SK-N-SH treated with all-trans-retinoic acid at 6 μM for 48 hours (cell line): ENCODE measurements around the gene DST.

Experiments
- ARNTL ChIP-seq: fragments of 450-650 bp; formaldehyde crosslinking; IDR thresholded peaks from 2 replicates; pipeline ENCODE4 v1.5.0; 2020; ENCODE audit warnings: low read depth, mild to moderate bottlenecking, moderate library complexity, borderline replicate concordance
- CSRNP3 ChIP-seq: fragments of 250-450 bp; sonication (Bioruptor Pico); IDR thresholded peaks from 2 replicates; pipeline ENCODE4 v1.5.1; 2021; ENCODE audit warnings: mild to moderate bottlenecking, moderate library complexity
- PATZ1 ChIP-seq: fragments of 250-450 bp; sonication (Bioruptor Pico); IDR thresholded peaks from 2 replicates; pipeline ENCODE4 v1.8.0; 2020; ENCODE audit warnings: mild to moderate bottlenecking, moderate library complexity, borderline replicate concordance
- POU6F1 ChIP-seq: fragments of 250-450 bp; sonication (Bioruptor Pico); IDR thresholded peaks from 2 replicates; pipeline ENCODE4 v1.8.0; 2021; ENCODE audit warnings: low read depth, mild to moderate bottlenecking, moderate library complexity, borderline replicate concordance
- PPARA ChIP-seq: fragments of 250-450 bp; sonication (Bioruptor Pico); IDR thresholded peaks from 2 replicates; pipeline ENCODE4 v1.5.0; 2020; ENCODE audit warnings: mild to moderate bottlenecking, borderline replicate concordance
- RARB ChIP-seq: fragments of 250-450 bp; sonication (Bioruptor Pico); IDR thresholded peaks from 2 replicates; pipeline ENCODE4 v1.8.0; 2021; ENCODE audit warnings: mild to moderate bottlenecking, moderate library complexity
- TCF4 ChIP-seq: fragments of 250-450 bp; sonication (Bioruptor Pico); IDR thresholded peaks from 2 replicates; pipeline ENCODE4 v1.8.0; 2021; ENCODE audit warnings: mild to moderate bottlenecking, moderate library complexity, borderline replicate concordance
- TOX ChIP-seq: fragments of 250-450 bp; sonication (Bioruptor Pico); IDR thresholded peaks from 2 replicates; pipeline ENCODE4 v1.8.0; 2021; ENCODE audit warnings: mild to moderate bottlenecking, moderate library complexity, borderline replicate concordance
- ZFP30 ChIP-seq: fragments of 450-650 bp; formaldehyde crosslinking; IDR thresholded peaks from 2 replicates; pipeline ENCODE4 v1.5.0; 2022; ENCODE audit warnings: mild to moderate bottlenecking, moderate library complexity
- ZNF70 ChIP-seq: fragments of 450-650 bp; formaldehyde crosslinking; IDR thresholded peaks from 2 replicates; pipeline ENCODE4 v1.5.0; 2020; ENCODE audit warnings: mild to moderate bottlenecking, moderate library complexity
- ZNF8 ChIP-seq: fragments of 450-650 bp; formaldehyde crosslinking; IDR thresholded peaks from 2 replicates; pipeline ENCODE4 v1.5.0; 2020; ENCODE audit warnings: mild to moderate bottlenecking, moderate library complexity

GRCh38 chr6:56520218-56520617 lies 122.5 kb downstream of the DST start:
- no peak for TF ChIP-seq RARB (CRISPR knock-in tag)
- TF ChIP-seq ZFP30 (CRISPR knock-in tag): no peak
- TF ChIP-seq ZNF8 (CRISPR knock-in tag): no peak
- no peak for TF ChIP-seq PPARA
- TF ChIP-seq CSRNP3 (CRISPR knock-in tag): no peak
- no peak for TF ChIP-seq TOX (CRISPR knock-in tag)
- TF ChIP-seq PATZ1: no peak
- TF ChIP-seq ARNTL (CRISPR knock-in tag): no peak
- no peak for TF ChIP-seq POU6F1
- no peak for TF ChIP-seq TCF4 (CRISPR knock-in tag)
- no peak for TF ChIP-seq ZNF70 (CRISPR knock-in tag)
